SK-N-SH treated with all-trans-retinoic acid at 6 μM for 48 hours (cell line): Measurements from ENCODE around the gene KCNK10.

Experiments
- ARNTL ChIP-seq: fragments of 450-650 bp; formaldehyde crosslinking; IDR thresholded peaks from 2 replicates; pipeline ENCODE4 v1.5.0; 2020; ENCODE audit warnings: low read depth, mild to moderate bottlenecking, moderate library complexity, borderline replicate concordance
- BACH2 ChIP-seq: fragments of 250-450 bp; sonication (Bioruptor Pico); IDR thresholded peaks from 2 replicates; pipeline ENCODE4 v1.9.0; 2021; ENCODE audit warnings: mild to moderate bottlenecking, borderline replicate concordance
- CREB5 ChIP-seq: fragments of 250-450 bp; sonication (Bioruptor Pico); IDR thresholded peaks from 2 replicates; pipeline ENCODE4 v1.5.1; 2020; ENCODE audit warnings: low read depth, mild to moderate bottlenecking, moderate library complexity
- GLIS3 ChIP-seq: fragments of 250-450 bp; sonication (Bioruptor Pico); IDR thresholded peaks from 2 replicates; pipeline ENCODE4 v1.5.0; 2020; ENCODE audit warnings: mild to moderate bottlenecking, moderate library complexity
- OSR1 ChIP-seq: fragments of 250-450 bp; sonication (Bioruptor Pico); IDR thresholded peaks from 2 replicates; pipeline ENCODE4 v1.8.0; 2022; ENCODE audit warnings: moderate library complexity, mild to moderate bottlenecking, inconsistent platforms
- PPARA ChIP-seq: fragments of 250-450 bp; sonication (Bioruptor Pico); IDR thresholded peaks from 2 replicates; pipeline ENCODE4 v1.5.0; 2020; ENCODE audit warnings: mild to moderate bottlenecking, borderline replicate concordance
- ZC3H10 ChIP-seq: fragments of 250-450 bp; sonication (Bioruptor Pico); IDR thresholded peaks from 2 replicates; pipeline ENCODE4 v1.5.1; 2021; ENCODE audit warnings: mild to moderate bottlenecking, moderate library complexity
- ZFP3 ChIP-seq: fragments of 250-450 bp; sonication (Bioruptor Pico); IDR thresholded peaks from 2 replicates; pipeline ENCODE4 v1.5.0; 2020; ENCODE audit warnings: mild to moderate bottlenecking, moderate library complexity
- ZFP30 ChIP-seq: fragments of 450-650 bp; formaldehyde crosslinking; IDR thresholded peaks from 2 replicates; pipeline ENCODE4 v1.5.0; 2022; ENCODE audit warnings: mild to moderate bottlenecking, moderate library complexity
- ZNF565 ChIP-seq: fragments of 450-650 bp; formaldehyde crosslinking; conservative IDR thresholded peaks from 2 replicates; pipeline ENCODE4 v1.5.0; 2020; ENCODE audit warnings: low read depth, mild to moderate bottlenecking, moderate library complexity
- ZNF70 ChIP-seq: fragments of 450-650 bp; formaldehyde crosslinking; IDR thresholded peaks from 2 replicates; pipeline ENCODE4 v1.5.0; 2020; ENCODE audit warnings: mild to moderate bottlenecking, moderate library complexity
- ZNF8 ChIP-seq: fragments of 450-650 bp; formaldehyde crosslinking; IDR thresholded peaks from 2 replicates; pipeline ENCODE4 v1.5.0; 2020; ENCODE audit warnings: mild to moderate bottlenecking, moderate library complexity
- TF ChIP-seq, protein P1 (sequence below): fragments of 250-450 bp; sonication (Bioruptor Pico); IDR thresholded peaks from 2 replicates; pipeline ENCODE4 v1.8.0; 2020; ENCODE audit warnings: mild to moderate bottlenecking, moderate library complexity, borderline replicate concordance
- TF ChIP-seq, protein P2 (sequence below): fragments of 250-450 bp; sonication (Bioruptor Pico); IDR thresholded peaks from 2 replicates; pipeline ENCODE4 v1.8.0; 2021; ENCODE audit warnings: low read depth, mild to moderate bottlenecking, moderate library complexity, borderline replicate concordance

DNA sequence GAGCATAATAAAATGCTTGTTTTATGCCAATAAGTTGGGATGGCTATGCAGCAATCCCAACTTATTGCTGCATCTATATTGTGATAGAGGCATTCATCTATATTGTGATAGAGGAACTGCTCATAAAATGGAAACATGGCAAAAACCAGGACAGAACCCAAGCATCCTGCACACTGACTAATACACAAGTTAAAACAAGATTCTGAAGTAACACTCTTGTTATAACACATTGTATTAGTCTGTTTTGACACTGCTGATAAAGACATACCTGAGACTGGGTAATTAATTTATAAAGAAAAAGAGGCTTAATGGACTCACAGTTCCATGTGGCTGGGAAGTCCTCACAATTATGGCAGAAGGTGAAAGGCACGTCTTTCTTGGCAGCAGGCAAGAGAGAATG is 36.8 kb downstream of the KCNK10 start:
- TF ChIP-seq ZFP30 (no peak), ZNF8 (CRISPR knock-in tag) (no peak), CREB5 (CRISPR knock-in tag) (no peak), PPARA (CRISPR knock-in tag) (no peak), GLIS3 (CRISPR knock-in tag) (no peak), ZFP3 (CRISPR knock-in tag) (no peak), ZNF565 (CRISPR knock-in tag) (no peak), ZC3H10 (no peak), ARNTL (CRISPR knock-in tag) (no peak), ZNF70 (CRISPR knock-in tag) (no peak), OSR1 (CRISPR knock-in tag) (no peak), BACH2 (CRISPR knock-in tag) (no peak)
- TF ChIP-seq, protein P1, sequence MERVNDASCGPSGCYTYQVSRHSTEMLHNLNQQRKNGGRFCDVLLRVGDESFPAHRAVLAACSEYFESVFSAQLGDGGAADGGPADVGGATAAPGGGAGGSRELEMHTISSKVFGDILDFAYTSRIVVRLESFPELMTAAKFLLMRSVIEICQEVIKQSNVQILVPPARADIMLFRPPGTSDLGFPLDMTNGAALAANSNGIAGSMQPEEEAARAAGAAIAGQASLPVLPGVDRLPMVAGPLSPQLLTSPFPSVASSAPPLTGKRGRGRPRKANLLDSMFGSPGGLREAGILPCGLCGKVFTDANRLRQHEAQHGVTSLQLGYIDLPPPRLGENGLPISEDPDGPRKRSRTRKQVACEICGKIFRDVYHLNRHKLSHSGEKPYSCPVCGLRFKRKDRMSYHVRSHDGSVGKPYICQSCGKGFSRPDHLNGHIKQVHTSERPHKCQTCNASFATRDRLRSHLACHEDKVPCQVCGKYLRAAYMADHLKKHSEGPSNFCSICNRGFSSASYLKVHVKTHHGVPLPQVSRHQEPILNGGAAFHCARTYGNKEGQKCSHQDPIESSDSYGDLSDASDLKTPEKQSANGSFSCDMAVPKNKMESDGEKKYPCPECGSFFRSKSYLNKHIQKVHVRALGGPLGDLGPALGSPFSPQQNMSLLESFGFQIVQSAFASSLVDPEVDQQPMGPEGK (CRISPR knock-in tag), result no peak
- TF ChIP-seq, protein P2, sequence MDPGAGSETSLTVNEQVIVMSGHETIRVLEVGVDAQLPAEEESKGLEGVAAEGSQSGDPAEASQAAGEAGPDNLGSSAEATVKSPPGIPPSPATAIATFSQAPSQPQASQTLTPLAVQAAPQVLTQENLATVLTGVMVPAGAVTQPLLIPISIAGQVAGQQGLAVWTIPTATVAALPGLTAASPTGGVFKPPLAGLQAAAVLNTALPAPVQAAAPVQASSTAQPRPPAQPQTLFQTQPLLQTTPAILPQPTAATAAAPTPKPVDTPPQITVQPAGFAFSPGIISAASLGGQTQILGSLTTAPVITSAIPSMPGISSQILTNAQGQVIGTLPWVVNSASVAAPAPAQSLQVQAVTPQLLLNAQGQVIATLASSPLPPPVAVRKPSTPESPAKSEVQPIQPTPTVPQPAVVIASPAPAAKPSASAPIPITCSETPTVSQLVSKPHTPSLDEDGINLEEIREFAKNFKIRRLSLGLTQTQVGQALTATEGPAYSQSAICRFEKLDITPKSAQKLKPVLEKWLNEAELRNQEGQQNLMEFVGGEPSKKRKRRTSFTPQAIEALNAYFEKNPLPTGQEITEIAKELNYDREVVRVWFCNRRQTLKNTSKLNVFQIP (CRISPR knock-in tag), result no peak
